CD4-positive, alpha-beta T cell (primary cell): Measurements from ENCODE around the gene LZTFL1. TPM values are rescaled to one million over a fixed set of nuclear protein-coding genes. Genes with fewer than 3 reads are reported as not detected.

Experiments
- ATAC-seq: fragments of 200-7000 bp; cut with Tn5 transposase; one replicate; pipeline ENCODE4 v1.10.0; 2022; ENCODE audit warnings: mild to moderate bottlenecking; ENCODE audit not compliant: poor library complexity
- CTCF ChIA-PET: fragments of 350-600 bp; sonication (Branson Sonifier 250); formaldehyde crosslinking; loops from one replicate; lab custom pipeline; 2021; ENCODE audit warnings: antibody characterized with exemption, inconsistent platforms; lab: Charles Lee
- POLR2A ChIA-PET: fragments of 350-600 bp; sonication (Branson Sonifier 250); formaldehyde crosslinking; loops from one replicate; lab custom pipeline; 2021; ENCODE audit warnings: antibody characterized with exemption, inconsistent platforms; lab: Charles Lee
- DNase-seq, 14 experiments: peaks; one replicate each; pipeline ENCODE4 v3.0.0-alpha.2; 2013 to 2020; ENCODE audit warnings: mixed read lengths in 2 of 14
- H3K27ac ChIP-seq, 2 donors: one replicate each; pipeline versions ENCODE4 v1.5.1 to v1.7.0; 2013; ENCODE audit warnings: low read length in 2 of 2, low read depth in 1 of 2, mild to moderate bottlenecking in 1 of 2
- H3K27me3 ChIP-seq, 2 experiments: 1 replicate in 1 of 2; 2 replicates in 1 of 2; pipeline versions ENCODE4 v1.6.1 to v1.7.0; 2013; ENCODE audit warnings: low read length in 2 of 2, control low read depth in 1 of 2, mild to moderate bottlenecking in 1 of 2, moderate library complexity in 1 of 2; ENCODE audit not compliant: insufficient read depth in 2 of 2, control insufficient read depth in 1 of 2
- H3K36me3 ChIP-seq: one replicate; pipeline ENCODE4 v1.6.1; 2013; ENCODE audit warnings: low read length, control low read depth; ENCODE audit not compliant: insufficient read depth
- H3K4me1 ChIP-seq: one replicate; pipeline ENCODE4 v1.6.1; 2013; ENCODE audit warnings: low read length, control low read depth; ENCODE audit not compliant: insufficient read depth
- H3K4me3 ChIP-seq: one replicate; pipeline ENCODE4 v1.5.1; 2013; ENCODE audit warnings: mild to moderate bottlenecking, low read length, moderate library complexity
- H3K9me3 ChIP-seq, 2 experiments: 1 replicate in 1 of 2; 2 replicates in 1 of 2; pipeline versions ENCODE4 v1.6.1 to v1.7.0; 2013; ENCODE audit warnings: low read length in 2 of 2, mild to moderate bottlenecking in 2 of 2, control low read depth in 1 of 2, moderate library complexity in 1 of 2; ENCODE audit not compliant: control insufficient read depth in 1 of 2, insufficient read depth in 1 of 2
- H3K27ac Mint-ChIP-seq: one replicate; pipeline ENCODE4 v1.8.0; 2020; ENCODE audit warnings: mixed read lengths
- H3K27me3 Mint-ChIP-seq: one replicate; pipeline ENCODE4 v1.8.0; 2021; ENCODE audit warnings: mixed read lengths
- H3K36me3 Mint-ChIP-seq: one replicate; pipeline ENCODE4 v1.8.0; 2021; ENCODE audit warnings: low read depth, mixed read lengths
- H3K4me1 Mint-ChIP-seq: one replicate; pipeline ENCODE4 v1.8.0; 2021; ENCODE audit warnings: low read depth, mixed read lengths
- H3K4me3 Mint-ChIP-seq: one replicate; pipeline ENCODE4 v1.8.0; 2020; ENCODE audit warnings: mild to moderate bottlenecking, mixed read lengths
- H3K9me3 Mint-ChIP-seq: one replicate; pipeline ENCODE4 v1.8.0; 2020; ENCODE audit warnings: mixed read lengths
- intact Hi-C, 2 experiments: fragments of 100-400 bp; cut with DNase I in 1 of 2; cut with micrococcal nuclease in 1 of 2; formaldehyde crosslinking; loops; one replicate each; pipeline versions ENCODE4 v1.15.1 to v1.9.0; 2023 to 2025; cut with DNase I, micrococcal nuclease
- polyA plus RNA-seq, 2 donors: library from polyadenylated mRNA; unstranded; fragments of 120-200 nt; gene quantifications; one replicate each; pipeline ENCODE4 v1.2.1, GENCODE V29; 2013
- total RNA-seq, 174 experiments: library from RNA in 2 of 174; stranded (reverse) in 2 of 174; gene quantifications; one replicate each; pipeline ENCODE4 v1.2.3 and lab custom pipeline; 2021 to 2026
- TF ChIP-seq, protein P1 (sequence below): fragments of 200-600 bp; IDR thresholded peaks from one replicate; pipeline ENCODE4 v1.8.0; 2022; ENCODE audit warnings: antibody characterized with exemption, mild to moderate bottlenecking

Gene LZTFL1, protein sequence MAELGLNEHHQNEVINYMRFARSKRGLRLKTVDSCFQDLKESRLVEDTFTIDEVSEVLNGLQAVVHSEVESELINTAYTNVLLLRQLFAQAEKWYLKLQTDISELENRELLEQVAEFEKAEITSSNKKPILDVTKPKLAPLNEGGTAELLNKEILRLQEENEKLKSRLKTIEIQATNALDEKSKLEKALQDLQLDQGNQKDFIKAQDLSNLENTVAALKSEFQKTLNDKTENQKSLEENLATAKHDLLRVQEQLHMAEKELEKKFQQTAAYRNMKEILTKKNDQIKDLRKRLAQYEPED
- total RNA-seq (1 to 10 TPM; 9.6 to 10.0 TPM), total RNA-seq (lab: John Stamatoyannopoulos, UW) (5.8 to 44.3 (median 22.2) reads per million in 172 experiments)
- 9.7 TPM for polyA plus RNA-seq (2013, experiment 1 of 2)
- polyA plus RNA-seq (2013, experiment 2 of 2), result 10.9 TPM

DNA sequence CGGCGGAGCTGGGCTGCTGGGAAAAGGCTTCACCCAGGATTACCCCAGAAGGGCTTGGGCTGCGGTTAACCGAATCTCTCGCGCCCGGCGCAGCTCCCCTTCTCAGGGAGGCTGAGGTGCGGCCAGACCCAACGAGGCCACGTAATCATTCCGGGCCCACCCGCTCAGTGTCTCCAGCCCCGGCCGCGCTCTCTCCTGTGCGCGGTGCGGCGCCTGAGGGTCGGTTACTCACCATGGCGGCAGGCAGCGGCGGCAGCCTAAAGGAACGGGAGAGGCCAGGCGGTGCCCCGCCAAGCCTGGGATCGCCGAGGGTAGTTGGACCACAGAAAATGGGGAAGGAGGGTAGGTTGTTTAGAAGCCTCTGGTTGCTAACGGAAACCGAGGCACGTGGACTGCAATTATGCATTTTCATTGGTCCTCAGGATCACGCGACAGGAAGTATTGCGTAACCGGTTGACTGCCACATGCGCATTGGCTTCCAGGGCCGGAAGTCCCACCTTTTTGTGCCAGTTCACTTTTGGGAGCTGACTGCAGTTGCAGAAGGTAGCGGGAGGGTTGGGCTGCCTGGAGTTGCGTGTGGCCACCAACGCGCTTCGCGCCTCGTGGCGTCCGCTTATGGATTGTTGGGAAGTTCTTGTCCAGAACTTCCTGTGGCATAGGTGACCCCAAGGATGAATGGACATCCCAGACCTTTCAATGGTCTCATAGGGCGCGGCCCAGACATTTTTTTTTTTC is at the start of gene LZTFL1:
Gene LZTFL1 (minus strand): TSS at position 363 of the 735 bp plus-strand sequence. CDS start 128 bp downstream, at position 235.
- DNase-seq, result peak; percentile 80 to 96 (median 84)
- peak; percentile 85 for ATAC-seq
- no peaks in the 10 kb centered on the region for H3K9me3 Mint-ChIP-seq
- Histone ChIP-seq H3K27me3 (no peaks in the 10 kb centered on the region), H3K4me3 (peak within 1 kb of the TSS; percentile 79), H3K4me1 (peaks cover 17% of the 10 kb centered on the region), H3K9me3 (no peaks in the 10 kb centered on the region), H3K27ac (peak within 1 kb of the TSS; percentile 69 to 83), H3K36me3 (peaks cover under 1% of the 10 kb centered on the region)
- no peaks in the 10 kb centered on the region for H3K27me3 Mint-ChIP-seq
- H3K4me1 Mint-ChIP-seq, result peaks cover 35% of the 10 kb centered on the region
- CTCF ChIA-PET, result interaction anchor here (1.3 to 1.5 kb wide), 3 partner anchors 87 to 647 kb away, joined by 4 read pairs; no protein-coding TSS in a partner anchor
- peaks cover 21% of the 10 kb centered on the region for H3K36me3 Mint-ChIP-seq
- TF ChIP-seq, protein P1, sequence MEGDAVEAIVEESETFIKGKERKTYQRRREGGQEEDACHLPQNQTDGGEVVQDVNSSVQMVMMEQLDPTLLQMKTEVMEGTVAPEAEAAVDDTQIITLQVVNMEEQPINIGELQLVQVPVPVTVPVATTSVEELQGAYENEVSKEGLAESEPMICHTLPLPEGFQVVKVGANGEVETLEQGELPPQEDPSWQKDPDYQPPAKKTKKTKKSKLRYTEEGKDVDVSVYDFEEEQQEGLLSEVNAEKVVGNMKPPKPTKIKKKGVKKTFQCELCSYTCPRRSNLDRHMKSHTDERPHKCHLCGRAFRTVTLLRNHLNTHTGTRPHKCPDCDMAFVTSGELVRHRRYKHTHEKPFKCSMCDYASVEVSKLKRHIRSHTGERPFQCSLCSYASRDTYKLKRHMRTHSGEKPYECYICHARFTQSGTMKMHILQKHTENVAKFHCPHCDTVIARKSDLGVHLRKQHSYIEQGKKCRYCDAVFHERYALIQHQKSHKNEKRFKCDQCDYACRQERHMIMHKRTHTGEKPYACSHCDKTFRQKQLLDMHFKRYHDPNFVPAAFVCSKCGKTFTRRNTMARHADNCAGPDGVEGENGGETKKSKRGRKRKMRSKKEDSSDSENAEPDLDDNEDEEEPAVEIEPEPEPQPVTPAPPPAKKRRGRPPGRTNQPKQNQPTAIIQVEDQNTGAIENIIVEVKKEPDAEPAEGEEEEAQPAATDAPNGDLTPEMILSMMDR, result no peak
- intact Hi-C loops, result loop anchor here (1.0 to 5.0 kb wide), 7 partner anchors 28 to 155 kb away; partner anchors contain the start of genes CCR9 (in 1 of the 2) and FYCO1 (in 1 of the 2)
- POLR2A ChIA-PET, result interaction anchor here (0.7 to 3.3 kb wide), 17 partner anchors 9 to 227 kb away, joined by 3 to 24 read pairs (median 3); partner anchors contain the start of gene SACM1L
- peak within 1 kb of the TSS; percentile 94 for H3K27ac Mint-ChIP-seq
- peak within 1 kb of the TSS; percentile 96 for H3K4me3 Mint-ChIP-seq

DNA sequence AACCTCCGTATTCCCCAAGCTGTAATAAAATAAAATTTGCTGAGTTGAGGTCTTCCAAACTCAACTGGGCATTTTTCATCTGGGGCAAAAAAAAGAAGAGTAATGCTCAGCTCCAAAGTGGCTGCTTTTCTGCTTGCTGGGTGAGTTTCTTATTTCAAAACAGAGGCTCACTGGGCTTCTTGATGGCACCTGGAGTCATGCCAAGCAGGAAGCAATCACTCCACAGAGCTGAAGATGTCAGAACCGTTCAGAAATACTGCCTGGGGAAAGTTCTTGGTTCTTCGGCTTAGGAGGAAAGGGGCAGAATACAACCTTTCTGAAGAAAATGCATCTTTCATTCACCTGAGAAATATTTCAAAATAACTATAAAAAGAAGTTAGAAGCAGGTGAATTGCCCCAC is 48.5 kb upstream of the LZTFL1 start:
- Histone ChIP-seq H3K4me1 (peaks cover 26% of the 10 kb centered on the region), H3K27me3 (no peaks in the 10 kb centered on the region), H3K9me3 (no peaks in the 10 kb centered on the region), H3K36me3 (no peaks in the 10 kb centered on the region), H3K4me3 (no peak overlapping the region), H3K27ac (no peak overlapping the region)
- H3K27me3 Mint-ChIP-seq, result peaks cover 4% of the 10 kb centered on the region
- ChIA-PET POLR2A (interaction anchor here (1.0 to 1.5 kb wide), 5 partner anchors 9 to 49 kb away, joined by 3 to 6 read pairs (median 4); partner anchors contain the start of gene LZTFL1), CTCF (no interaction called here)
- H3K4me3 Mint-ChIP-seq, result peak overlapping the region; percentile 81
- H3K27ac Mint-ChIP-seq, result peak overlapping the region; percentile 69
- ATAC-seq, result peak; percentile 32
- no peaks in the 10 kb centered on the region for H3K36me3 Mint-ChIP-seq
- DNase-seq, result peak in 6 of 14 experiments; percentile 12 to 70 (median 49)
- intact Hi-C loops, result no loop called here
- H3K9me3 Mint-ChIP-seq, result no peaks in the 10 kb centered on the region
- TF ChIP-seq, protein P1, result no peak
- H3K4me1 Mint-ChIP-seq, result peaks cover 69% of the 10 kb centered on the region

DNA sequence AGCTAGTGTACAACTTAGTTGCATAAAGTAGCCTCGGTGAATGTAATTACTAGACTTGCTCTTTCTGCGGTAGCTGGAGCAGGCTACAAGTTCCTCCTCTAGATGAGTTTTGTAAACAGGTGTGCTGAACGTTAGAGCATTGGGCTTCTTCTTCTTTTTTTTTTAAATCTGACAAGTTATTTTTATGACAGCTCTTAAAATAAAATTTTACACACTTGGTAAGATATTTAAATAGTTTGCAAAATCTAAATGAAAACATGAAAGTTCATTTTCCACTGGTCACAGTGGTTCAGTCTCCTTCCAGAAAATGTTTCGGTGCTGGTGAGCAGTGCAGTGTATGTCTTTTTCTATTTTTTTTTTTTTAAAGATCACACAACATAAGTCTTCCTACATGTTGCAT is 47.4 kb upstream of the LZTFL1 start:
- ChIA-PET POLR2A (interaction anchor here (0.7 kb wide), 1 partner anchor 933 kb away, joined by 5 read pairs; no protein-coding TSS in a partner anchor), CTCF (no interaction called here)
- no peak overlapping the region for H3K4me3 Mint-ChIP-seq
- ATAC-seq (no peak), DNase-seq (no peak)
- H3K27ac Mint-ChIP-seq, result peak overlapping the region; percentile 55
- no peaks in the 10 kb centered on the region for H3K9me3 ChIP-seq
- peaks cover 23% of the 10 kb centered on the region for H3K4me1 ChIP-seq
- no peaks in the 10 kb centered on the region for H3K9me3 Mint-ChIP-seq
- no peaks in the 10 kb centered on the region for H3K27me3 ChIP-seq
- TF ChIP-seq, protein P1, result no peak
- H3K4me3 ChIP-seq, result no peak overlapping the region
- intact Hi-C loops, result loop anchor here in 1 of 2 experiments (5.0 kb wide), 1 partner anchor 47 kb away; the partner anchor contains the start of gene LZTFL1
- H3K4me1 Mint-ChIP-seq, result peaks cover 67% of the 10 kb centered on the region
- H3K27ac ChIP-seq, result no peak overlapping the region
- no peaks in the 10 kb centered on the region for H3K36me3 ChIP-seq
- H3K27me3 Mint-ChIP-seq, result peaks cover 4% of the 10 kb centered on the region
- H3K36me3 Mint-ChIP-seq, result no peaks in the 10 kb centered on the region
